ENCODE data around the gene KCNJ5. TPM values are rescaled to one million over a fixed set of nuclear protein-coding genes. Genes with fewer than 3 reads are reported as not detected.

KCNJ5 gene
- total RNA-seq, 2 donors from 2014 or later, result 6.3 to 13.7 TPM

- H3K36me3 ChIP-seq (replicated peaks in 1 of 2; ENCODE audit: insufficient read depth in 1 of 2, low read depth in 2 of 2), result no peaks in the 10 kb centered on the region
- no peaks in the 10 kb centered on the region for H3K9me3 ChIP-seq
- DNase-seq (peak; percentile 39 to 69 (median 46)), ATAC-seq (peak; percentile 37)
- no peak overlapping the region for H3K4me3 ChIP-seq
- peak overlapping the region in 3 of 4 donors; percentile 43 to 80 (median 67) for H3K27ac ChIP-seq
- TF ChIP-seq POLR2A (IDR thresholded peaks at IDR 0.05), result no peak
- TF ChIP-seq, protein P1, sequence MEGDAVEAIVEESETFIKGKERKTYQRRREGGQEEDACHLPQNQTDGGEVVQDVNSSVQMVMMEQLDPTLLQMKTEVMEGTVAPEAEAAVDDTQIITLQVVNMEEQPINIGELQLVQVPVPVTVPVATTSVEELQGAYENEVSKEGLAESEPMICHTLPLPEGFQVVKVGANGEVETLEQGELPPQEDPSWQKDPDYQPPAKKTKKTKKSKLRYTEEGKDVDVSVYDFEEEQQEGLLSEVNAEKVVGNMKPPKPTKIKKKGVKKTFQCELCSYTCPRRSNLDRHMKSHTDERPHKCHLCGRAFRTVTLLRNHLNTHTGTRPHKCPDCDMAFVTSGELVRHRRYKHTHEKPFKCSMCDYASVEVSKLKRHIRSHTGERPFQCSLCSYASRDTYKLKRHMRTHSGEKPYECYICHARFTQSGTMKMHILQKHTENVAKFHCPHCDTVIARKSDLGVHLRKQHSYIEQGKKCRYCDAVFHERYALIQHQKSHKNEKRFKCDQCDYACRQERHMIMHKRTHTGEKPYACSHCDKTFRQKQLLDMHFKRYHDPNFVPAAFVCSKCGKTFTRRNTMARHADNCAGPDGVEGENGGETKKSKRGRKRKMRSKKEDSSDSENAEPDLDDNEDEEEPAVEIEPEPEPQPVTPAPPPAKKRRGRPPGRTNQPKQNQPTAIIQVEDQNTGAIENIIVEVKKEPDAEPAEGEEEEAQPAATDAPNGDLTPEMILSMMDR (IDR thresholded peaks at IDR 0.05), result no peak
- peaks cover 58% of the 10 kb centered on the region for H3K4me1 ChIP-seq
- no peaks in the 10 kb centered on the region for H3K27me3 ChIP-seq
- intact Hi-C loops (cut with DNase I), result no loop called here
- 21 to 26% methylated on average over 7 of the region's 7 CpGs for WGBS, 2 donors
These were observed 36.3 kb upstream of the KCNJ5 start for GRCh38 chr11:128854841-128855240.

GRCh38 chr11:128856241-128856640 lies 34.9 kb upstream of the KCNJ5 start:
- Histone ChIP-seq H3K4me1 (peaks cover 68% of the 10 kb centered on the region), H3K4me3 (no peak overlapping the region), H3K27ac (no peak overlapping the region), H3K36me3 (replicated peaks in 1 of 2; ENCODE audit: insufficient read depth in 1 of 2, low read depth in 2 of 2) (no peaks in the 10 kb centered on the region), H3K27me3 (no peaks in the 10 kb centered on the region), H3K9me3 (no peaks in the 10 kb centered on the region)
- intact Hi-C loops (cut with DNase I), result no loop called here
- TF ChIP-seq, protein P1 (IDR thresholded peaks at IDR 0.05), result no peak
- no peak for TF ChIP-seq POLR2A (IDR thresholded peaks at IDR 0.05)
- ATAC-seq, result no peak
- WGBS, 2 donors, result 86 to 91% methylated on average over 6 of the region's 6 CpGs
- no peak for DNase-seq

DNA sequence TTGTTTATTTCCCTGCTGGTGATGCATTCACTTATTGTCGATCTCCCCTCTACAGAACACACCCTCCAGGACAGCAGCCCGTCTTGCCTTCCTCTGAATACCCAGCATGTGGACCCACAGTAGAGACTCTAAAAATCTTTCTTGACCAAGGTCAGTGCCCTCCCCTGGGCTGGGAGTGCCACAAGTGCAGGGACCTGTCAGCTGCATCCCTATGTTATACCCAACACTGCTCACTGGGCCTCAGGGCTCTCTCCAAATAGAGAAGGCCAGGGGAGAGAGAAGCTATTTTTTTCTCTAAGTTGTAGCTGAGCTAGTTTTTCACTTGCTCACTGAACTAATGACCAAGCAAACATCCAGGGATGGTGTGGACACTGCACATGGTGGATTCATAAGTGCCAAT lies 33.8 kb upstream of the KCNJ5 start:
- Histone ChIP-seq H3K4me1 (peaks cover 58% of the 10 kb centered on the region), H3K27ac (no peak overlapping the region), H3K4me3 (no peak overlapping the region), H3K27me3 (no peaks in the 10 kb centered on the region), H3K36me3 (replicated peaks in 1 of 2; ENCODE audit: insufficient read depth in 1 of 2, low read depth in 2 of 2) (no peaks in the 10 kb centered on the region), H3K9me3 (no peaks in the 10 kb centered on the region)
- WGBS, 2 donors, result 48 to 70% methylated on average over 2 of the region's 2 CpGs
- ATAC-seq (no peak), DNase-seq (no peak)
- TF ChIP-seq POLR2A (IDR thresholded peaks at IDR 0.05), result no peak
- TF ChIP-seq, protein P1 (IDR thresholded peaks at IDR 0.05), result no peak
- intact Hi-C loops (cut with DNase I), result no loop called here

- ATAC-seq (peak; percentile 91), DNase-seq (peak; percentile 88 to 93 (median 90))
- no peaks in the 10 kb centered on the region for H3K36me3 ChIP-seq (replicated peaks in 1 of 2; ENCODE audit: insufficient read depth in 1 of 2, low read depth in 2 of 2)
- H3K27ac ChIP-seq, result peak overlapping the region in 3 of 4 donors; percentile 51 to 71 (median 64)
- no peak overlapping the region for H3K4me3 ChIP-seq
- TF ChIP-seq POLR2A (IDR thresholded peaks at IDR 0.05), result no peak
- TF ChIP-seq, protein P1 (IDR thresholded peaks at IDR 0.05), result peak; percentile 89 to 98 (median 95)
- intact Hi-C loops (cut with DNase I), result no loop called here
- H3K4me1 ChIP-seq, result peaks cover 43% of the 10 kb centered on the region
- no peaks in the 10 kb centered on the region for H3K27me3 ChIP-seq
- 16 to 20% methylated on average over 24 to 33 of the region's 33 CpGs for WGBS, 2 donors
- H3K9me3 ChIP-seq, result no peaks in the 10 kb centered on the region
These were observed 31.4 kb upstream of the KCNJ5 start for GRCh38 chr11:128859563-128860441.
